Hepatocyte (in vitro differentiated cells): ENCODE measurements around the gene SLC12A7.

Source experiments
- CTCF ChIP-seq: fragments of 200-600 bp; sonication (generic); IDR thresholded peaks from 2 replicates; pipeline ENCODE4 v1.5.1; 2016; ENCODE audit warnings: antibody characterized with exemption, mild to moderate bottlenecking; ENCODE audit not compliant: poor library complexity
- EZH2 ChIP-seq: fragments of 200-600 bp; sonication (generic); IDR thresholded peaks from 2 replicates; pipeline ENCODE4 v1.6.1; 2016; ENCODE audit warnings: antibody characterized with exemption, mild to moderate bottlenecking, borderline replicate concordance
- EZH2phosphoT487 ChIP-seq: fragments of 200-600 bp; sonication (generic); IDR thresholded peaks from one replicate; pipeline ENCODE4 v1.6.1; 2018; ENCODE audit warnings: antibody characterized with exemption, mild to moderate bottlenecking, low read depth, moderate library complexity; ENCODE audit not compliant: unreplicated experiment, severe bottlenecking

- no peak for TF ChIP-seq CTCF
- TF ChIP-seq EZH2 = no peak
- TF ChIP-seq EZH2phosphoT487 = no peak
These were observed 10.8 kb upstream of the SLC12A7 start for GRCh38 chr5:1122511-1123294.
